Mucosa of rectum (tissue), 2 donors: ENCODE measurements around the gene SH3BP2.
A peak's percentile ranks its signal among the peaks of the same experiment; 100 is the strongest.

Source experiments
- H3K27ac ChIP-seq, 2 donors: one replicate each; pipeline ENCODE4 v1.7.0; 2013; ENCODE audit warnings: inconsistent platforms in 2 of 2, low read depth in 2 of 2, low read length in 2 of 2
- H3K27me3 ChIP-seq, 2 donors: one replicate each; pipeline ENCODE4 v1.7.0; 2013; ENCODE audit warnings: low read length in 2 of 2; ENCODE audit not compliant: control insufficient read depth in 2 of 2, insufficient read depth in 2 of 2
- H3K36me3 ChIP-seq, 2 donors: one replicate each; pipeline ENCODE4 v1.7.0; 2013; ENCODE audit warnings: low read length in 2 of 2; ENCODE audit not compliant: control insufficient read depth in 2 of 2, insufficient read depth in 2 of 2
- H3K4me1 ChIP-seq, 2 donors: one replicate each; pipeline ENCODE4 v1.7.0; 2013; ENCODE audit warnings: low read length in 2 of 2, mild to moderate bottlenecking in 1 of 2; ENCODE audit not compliant: control insufficient read depth in 2 of 2, insufficient read depth in 2 of 2
- H3K4me3 ChIP-seq, 2 donors: one replicate each; pipeline ENCODE4 v1.7.0; 2013; ENCODE audit warnings: low read length in 2 of 2
- H3K9ac ChIP-seq, 2 donors: one replicate each; pipeline ENCODE4 v1.7.0; 2013; ENCODE audit warnings: low read length in 2 of 2, low read depth in 1 of 2, mild to moderate bottlenecking in 1 of 2
- H3K9me3 ChIP-seq, 2 donors: one replicate each; pipeline ENCODE4 v1.7.0; 2013; ENCODE audit warnings: low read length in 2 of 2; ENCODE audit not compliant: control insufficient read depth in 2 of 2
- donor health status: healthy.
- donor health status: Normal muscosa, but diverticular disease.

SH3BP2 gene

GRCh38 chr4:2785613-2786012 lies 7.3 kb upstream of the SH3BP2 start:
- no peak overlapping the region for H3K9ac ChIP-seq
- no peaks in the 10 kb centered on the region for H3K9me3 ChIP-seq
- no peak overlapping the region for H3K4me3 ChIP-seq
- no peaks in the 10 kb centered on the region for H3K27me3 ChIP-seq
- no peak overlapping the region for H3K27ac ChIP-seq
- no peaks in the 10 kb centered on the region for H3K36me3 ChIP-seq
- peaks cover 10 to 17% of the 10 kb centered on the region in 2 donors for H3K4me1 ChIP-seq

GRCh38 chr4:2786152-2786671 lies 6.7 kb upstream of the SH3BP2 start:
- H3K9ac ChIP-seq: peak overlapping the region in 1 of 2 donors; percentile 6
- no peaks in the 10 kb centered on the region for H3K9me3 ChIP-seq
- peaks cover 10 to 17% of the 10 kb centered on the region in 2 donors for H3K4me1 ChIP-seq
- peak overlapping the region in 1 of 2 donors; percentile 17 for H3K27ac ChIP-seq
- H3K4me3 ChIP-seq: no peak overlapping the region
- no peaks in the 10 kb centered on the region for H3K27me3 ChIP-seq
- H3K36me3 ChIP-seq: no peaks in the 10 kb centered on the region

GRCh38 chr4:2786794-2787229 lies 6.1 kb upstream of the SH3BP2 start:
- no peaks in the 10 kb centered on the region for H3K36me3 ChIP-seq
- no peaks in the 10 kb centered on the region for H3K9me3 ChIP-seq
- H3K9ac ChIP-seq: no peak overlapping the region
- no peaks in the 10 kb centered on the region for H3K27me3 ChIP-seq
- peak overlapping the region; percentile 17 to 52 for H3K27ac ChIP-seq
- H3K4me1 ChIP-seq: peaks cover 10 to 17% of the 10 kb centered on the region in 2 donors
- H3K4me3 ChIP-seq: no peak overlapping the region

- no peak overlapping the region for H3K4me3 ChIP-seq
Observed at GRCh38 chr4:2787230-2788100, 5.4 kb upstream of the SH3BP2 start.

GRCh38 chr4:2788101-2788500 lies 4.8 kb upstream of the SH3BP2 start:
- no peaks in the 10 kb centered on the region for H3K9me3 ChIP-seq
- no peak overlapping the region for H3K4me3 ChIP-seq
- H3K27ac ChIP-seq: peak overlapping the region; percentile 68 to 69
- H3K36me3 ChIP-seq: no peaks in the 10 kb centered on the region
- peak overlapping the region in 1 of 2 donors; percentile 16 for H3K9ac ChIP-seq
- H3K4me1 ChIP-seq: peaks cover 10 to 18% of the 10 kb centered on the region in 2 donors
- no peaks in the 10 kb centered on the region for H3K27me3 ChIP-seq

More at GRCh38 chr4:2787230-2788100, 5.4 kb upstream of the SH3BP2 start:
- H3K4me1 ChIP-seq: peaks cover 10 to 18% of the 10 kb centered on the region in 2 donors
- no peaks in the 10 kb centered on the region for H3K27me3 ChIP-seq
- H3K9me3 ChIP-seq: no peaks in the 10 kb centered on the region
- no peaks in the 10 kb centered on the region for H3K36me3 ChIP-seq
- H3K9ac ChIP-seq: peak overlapping the region; percentile 16 to 41
- peak overlapping the region; percentile 68 to 69 for H3K27ac ChIP-seq

- no peak overlapping the region for H3K4me3 ChIP-seq
- no peaks in the 10 kb centered on the region for H3K36me3 ChIP-seq
- peaks cover 12 to 20% of the 10 kb centered on the region in 2 donors for H3K4me1 ChIP-seq
- peak overlapping the region in 1 of 2 donors; percentile 68 for H3K27ac ChIP-seq
- H3K9me3 ChIP-seq: no peaks in the 10 kb centered on the region
- H3K27me3 ChIP-seq: no peaks in the 10 kb centered on the region
- H3K9ac ChIP-seq: no peak overlapping the region
Observed at GRCh38 chr4:2788532-2789103, 4.3 kb upstream of the SH3BP2 start.

- Histone ChIP-seq H3K4me3 (no peak overlapping the region), H3K36me3 (no peaks in the 10 kb centered on the region), H3K27ac (no peak overlapping the region), H3K9me3 (no peaks in the 10 kb centered on the region), H3K27me3 (no peaks in the 10 kb centered on the region), H3K9ac (no peak overlapping the region), H3K4me1 (peaks cover 19 to 28% of the 10 kb centered on the region in 2 donors)
Observed at GRCh38 chr4:2789351-2789750, 3.5 kb upstream of the SH3BP2 start.

GRCh38 chr4:2789793-2790582 lies 2.9 kb upstream of the SH3BP2 start:
- H3K4me3 ChIP-seq: no peak overlapping the region
- no peak overlapping the region for H3K27ac ChIP-seq
- H3K9ac ChIP-seq: no peak overlapping the region
- H3K9me3 ChIP-seq: no peaks in the 10 kb centered on the region
- no peaks in the 10 kb centered on the region for H3K27me3 ChIP-seq
- H3K4me1 ChIP-seq: peaks cover 25 to 34% of the 10 kb centered on the region in 2 donors
- no peaks in the 10 kb centered on the region for H3K36me3 ChIP-seq

- no peaks in the 10 kb centered on the region for H3K9me3 ChIP-seq
- H3K9ac ChIP-seq: no peak overlapping the region
- no peaks in the 10 kb centered on the region for H3K36me3 ChIP-seq
- H3K27me3 ChIP-seq: no peaks in the 10 kb centered on the region
- no peak overlapping the region for H3K4me3 ChIP-seq
- H3K27ac ChIP-seq: no peak overlapping the region
- H3K4me1 ChIP-seq: peaks cover 34 to 43% of the 10 kb centered on the region in 2 donors
Observed at GRCh38 chr4:2790583-2791517, 2.0 kb upstream of the SH3BP2 start.
